ENCODE results near the gene MAPKBP1.

GRCh38 chr15:41777421-41777973, 3.2 kb downstream of the MAPKBP1 start:
- TF ChIP-seq CTCF (conservative IDR thresholded peaks at IDR 0.05; ENCODE audit: low read depth, low read length) = no peak
- TF ChIP-seq EZH2 (IDR thresholded peaks at IDR 0.05; ENCODE audit: borderline replicate concordance, low read depth, low read length, poor library complexity, severe bottlenecking) = no peak

Data from A673 (cell line).